GM23338 (cell line): ENCODE measurements around the gene TBC1D9. TPM values are rescaled to one million over a fixed set of nuclear protein-coding genes. Genes with fewer than 3 reads are reported as not detected.

Source experiments
- ATAC-seq: fragments of 200-7000 bp; cut with Tn5 transposase; 3 replicates; pipeline ENCODE4 v1.9.1; 2020
- DNase-seq: peaks from one replicate; pipeline ENCODE4 v3.0.0-alpha.2; 2015; ENCODE audit warnings: low spot score
- H2AFZ ChIP-seq: fragments of 200-600 bp; sonication (generic); 2 replicates; pipeline ENCODE4 v1.8.0; 2016; ENCODE audit warnings: antibody characterized with exemption, mild to moderate bottlenecking, moderate library complexity
- H3F3A ChIP-seq: fragments of 200-600 bp; sonication (generic); replicated peaks from 2 replicates; pipeline ENCODE4 v1.8.0; 2017; ENCODE audit warnings: antibody characterized with exemption, mixed run types, low read depth
- H3K27ac ChIP-seq: fragments of 200-600 bp; sonication (generic); 2 replicates; pipeline ENCODE4 v1.6.1; 2016; ENCODE audit warnings: low read depth
- H3K27me3 ChIP-seq: fragments of 200-600 bp; sonication (generic); 2 replicates; pipeline ENCODE4 v1.8.0; 2016; ENCODE audit warnings: mild to moderate bottlenecking, mixed run types, moderate library complexity; ENCODE audit not compliant: insufficient read depth
- H3K36me3 ChIP-seq: fragments of 200-600 bp; sonication (generic); 2 replicates; pipeline ENCODE4 v1.8.0; 2016; ENCODE audit warnings: mild to moderate bottlenecking; ENCODE audit not compliant: insufficient read depth
- H3K4me1 ChIP-seq: fragments of 200-600 bp; sonication (generic); 2 replicates; pipeline ENCODE4 v1.8.0; 2016; ENCODE audit warnings: mild to moderate bottlenecking, moderate library complexity; ENCODE audit not compliant: insufficient read depth
- H3K4me2 ChIP-seq: fragments of 200-600 bp; sonication (generic); 2 replicates; pipeline ENCODE4 v1.7.1; 2017; ENCODE audit warnings: mixed run types
- H3K4me3 ChIP-seq: fragments of 200-600 bp; sonication (generic); 2 replicates; pipeline ENCODE4 v1.6.1; 2016; ENCODE audit warnings: mixed run types
- H3K79me2 ChIP-seq: fragments of 200-600 bp; sonication (generic); replicated peaks from 2 replicates; pipeline ENCODE4 v1.8.0; 2017; ENCODE audit warnings: mild to moderate bottlenecking; ENCODE audit not compliant: insufficient read depth
- H3K9me2 ChIP-seq: fragments of 200-600 bp; sonication (generic); 2 replicates; pipeline ENCODE4 v1.8.0; 2017; ENCODE audit not compliant: insufficient read depth
- H4K20me1 ChIP-seq: fragments of 200-600 bp; sonication (generic); replicated peaks from 2 replicates; pipeline ENCODE4 v1.8.0; 2017; ENCODE audit warnings: mild to moderate bottlenecking; ENCODE audit not compliant: insufficient read depth
- H3K27ac Mint-ChIP-seq: 2 replicates; pipeline ENCODE4 v1.8.0; 2020; ENCODE audit warnings: inconsistent platforms, mild to moderate bottlenecking, moderate library complexity, mixed read lengths
- H3K27me3 Mint-ChIP-seq: 3 replicates; pipeline ENCODE4 v1.8.0; 2022; ENCODE audit warnings: low read depth, mild to moderate bottlenecking, moderate library complexity, mixed read lengths, inconsistent platforms; ENCODE audit not compliant: insufficient read depth, poor library complexity
- H3K36me3 Mint-ChIP-seq: 3 replicates; pipeline ENCODE4 v1.8.0; 2021; ENCODE audit warnings: low read depth, mild to moderate bottlenecking, inconsistent platforms, moderate library complexity, mixed read lengths
- H3K4me1 Mint-ChIP-seq: 3 replicates; pipeline ENCODE4 v1.8.0; 2020; ENCODE audit warnings: mild to moderate bottlenecking, inconsistent platforms, mixed read lengths
- H3K4me3 Mint-ChIP-seq: 3 replicates; pipeline ENCODE4 v1.8.0; 2021; ENCODE audit warnings: moderate library complexity, mild to moderate bottlenecking, inconsistent platforms, mixed read lengths
- H3K9me3 Mint-ChIP-seq: 3 replicates; pipeline ENCODE4 v1.8.0; 2020; ENCODE audit warnings: moderate library complexity, mild to moderate bottlenecking, inconsistent platforms, mixed read lengths
- CREB1 ChIP-seq: fragments of 250-450 bp; sonication (Bioruptor Pico); IDR thresholded peaks from 2 replicates; pipeline ENCODE4 v1.5.0; 2020; ENCODE audit warnings: low read depth, mild to moderate bottlenecking, moderate library complexity
- EZH2 ChIP-seq: fragments of 200-600 bp; sonication (generic); IDR thresholded peaks from one replicate; pipeline ENCODE4 v1.8.0; 2017; ENCODE audit warnings: antibody characterized with exemption, mild to moderate bottlenecking, low read depth; ENCODE audit not compliant: unreplicated experiment
- EZH2phosphoT487 ChIP-seq: fragments of 200-600 bp; sonication (generic); IDR thresholded peaks from one replicate; pipeline ENCODE4 v1.8.1; 2018; ENCODE audit warnings: antibody characterized with exemption; ENCODE audit not compliant: unreplicated experiment
- NANOG ChIP-seq: IDR thresholded peaks from 2 replicates; pipeline ENCODE4 v1.6.1; 2016; ENCODE audit warnings: antibody characterized with exemption, borderline replicate concordance
- POLR2AphosphoS5 ChIP-seq: IDR thresholded peaks from 2 replicates; pipeline ENCODE4 v1.6.1; 2016; ENCODE audit warnings: antibody characterized with exemption, low read depth
- STAT1 ChIP-seq: IDR thresholded peaks from one replicate; pipeline ENCODE4 v1.6.1; 2016; ENCODE audit warnings: antibody characterized with exemption; ENCODE audit not compliant: unreplicated experiment
- ZNF114 ChIP-seq: fragments of 250-450 bp; sonication (Bioruptor Pico); IDR thresholded peaks from 2 replicates; pipeline ENCODE4 v1.5.0; 2020; ENCODE audit warnings: mild to moderate bottlenecking, moderate library complexity
- ZNF331 ChIP-seq: fragments of 250-450 bp; sonication (Bioruptor Pico); IDR thresholded peaks from 2 replicates; pipeline ENCODE4 v1.5.0; 2020; ENCODE audit warnings: low read depth, mild to moderate bottlenecking, moderate library complexity
- polyA plus RNA-seq: library from polyadenylated mRNA; unstranded; fragments of >200 nt; fragmentation: Nextera tagmentation; extraction: Ambion mirVana; gene quantifications from 2 replicates; pipeline ENCODE4 v1.2.1, GENCODE V29; 2016
- total RNA-seq: library from RNA; depleted of rRNA; stranded (reverse); fragments of >200 nt; shearing (Covaris generic); gene quantifications from 2 replicates; pipeline ENCODE4 v1.2.3, GENCODE V29; 2014
- TF ChIP-seq, protein P1 (sequence below): IDR thresholded peaks from 2 replicates; pipeline ENCODE4 v1.6.1; 2016; ENCODE audit warnings: antibody characterized with exemption
- TF ChIP-seq, protein P2 (sequence below), 2 experiments: fragments of 200-600 bp in 1 of 2; sonication (generic) in 1 of 2; conservative IDR thresholded peaks; 2 replicates each; pipeline versions ENCODE4 v1.5.1 to v1.6.1; 2016 to 2017; ENCODE audit warnings: antibody characterized with exemption in 2 of 2, low read depth in 2 of 2, mild to moderate bottlenecking in 2 of 2, moderate library complexity in 1 of 2
- TF ChIP-seq, protein P3 (sequence below): IDR thresholded peaks from one replicate; pipeline ENCODE4 v1.6.1; 2018; ENCODE audit warnings: antibody characterized with exemption; ENCODE audit not compliant: unreplicated experiment
- TF ChIP-seq, protein P4 (sequence below): fragments of 250-450 bp; sonication (Bioruptor Pico); IDR thresholded peaks from 2 replicates; pipeline ENCODE4 v1.5.0; 2020; ENCODE audit warnings: mild to moderate bottlenecking, moderate library complexity

TBC1D9 gene
- total and polyA plus RNA-seq, 2 experiments from 2014 or later = 0.03 to 0.56 TPM

DNA sequence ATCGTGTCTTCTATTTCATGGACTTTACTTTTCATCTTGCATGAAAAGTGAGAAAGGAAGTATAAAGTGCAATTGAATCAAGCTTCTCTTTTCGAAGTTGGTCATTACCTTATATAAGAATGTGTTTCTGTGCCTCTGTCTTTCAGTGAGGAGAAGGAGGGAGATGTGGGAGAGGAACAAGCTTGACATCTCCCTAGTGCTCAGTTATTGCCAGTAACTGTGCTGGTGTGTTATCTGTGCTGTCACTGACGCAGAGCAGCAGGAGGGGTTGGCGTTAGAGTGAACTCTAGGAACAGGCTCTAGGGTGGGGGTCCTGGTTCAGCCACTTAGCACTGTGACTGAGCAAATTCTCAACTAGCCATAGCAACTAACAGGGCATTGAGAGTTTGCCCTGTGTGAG, 34.0 kb upstream of the TBC1D9 start (continued):
- TF ChIP-seq, protein P1, sequence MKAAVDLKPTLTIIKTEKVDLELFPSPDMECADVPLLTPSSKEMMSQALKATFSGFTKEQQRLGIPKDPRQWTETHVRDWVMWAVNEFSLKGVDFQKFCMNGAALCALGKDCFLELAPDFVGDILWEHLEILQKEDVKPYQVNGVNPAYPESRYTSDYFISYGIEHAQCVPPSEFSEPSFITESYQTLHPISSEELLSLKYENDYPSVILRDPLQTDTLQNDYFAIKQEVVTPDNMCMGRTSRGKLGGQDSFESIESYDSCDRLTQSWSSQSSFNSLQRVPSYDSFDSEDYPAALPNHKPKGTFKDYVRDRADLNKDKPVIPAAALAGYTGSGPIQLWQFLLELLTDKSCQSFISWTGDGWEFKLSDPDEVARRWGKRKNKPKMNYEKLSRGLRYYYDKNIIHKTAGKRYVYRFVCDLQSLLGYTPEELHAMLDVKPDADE = no peak
- no peak for TF ChIP-seq EZH2phosphoT487
- no peak for TF ChIP-seq CREB1 (CRISPR knock-in tag)
- TF ChIP-seq EZH2 = no peak
- TF ChIP-seq POLR2AphosphoS5 = no peak
- TF ChIP-seq NANOG = no peak
- no peak for TF ChIP-seq STAT1
- TF ChIP-seq, protein P2, sequence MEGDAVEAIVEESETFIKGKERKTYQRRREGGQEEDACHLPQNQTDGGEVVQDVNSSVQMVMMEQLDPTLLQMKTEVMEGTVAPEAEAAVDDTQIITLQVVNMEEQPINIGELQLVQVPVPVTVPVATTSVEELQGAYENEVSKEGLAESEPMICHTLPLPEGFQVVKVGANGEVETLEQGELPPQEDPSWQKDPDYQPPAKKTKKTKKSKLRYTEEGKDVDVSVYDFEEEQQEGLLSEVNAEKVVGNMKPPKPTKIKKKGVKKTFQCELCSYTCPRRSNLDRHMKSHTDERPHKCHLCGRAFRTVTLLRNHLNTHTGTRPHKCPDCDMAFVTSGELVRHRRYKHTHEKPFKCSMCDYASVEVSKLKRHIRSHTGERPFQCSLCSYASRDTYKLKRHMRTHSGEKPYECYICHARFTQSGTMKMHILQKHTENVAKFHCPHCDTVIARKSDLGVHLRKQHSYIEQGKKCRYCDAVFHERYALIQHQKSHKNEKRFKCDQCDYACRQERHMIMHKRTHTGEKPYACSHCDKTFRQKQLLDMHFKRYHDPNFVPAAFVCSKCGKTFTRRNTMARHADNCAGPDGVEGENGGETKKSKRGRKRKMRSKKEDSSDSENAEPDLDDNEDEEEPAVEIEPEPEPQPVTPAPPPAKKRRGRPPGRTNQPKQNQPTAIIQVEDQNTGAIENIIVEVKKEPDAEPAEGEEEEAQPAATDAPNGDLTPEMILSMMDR (conservative IDR thresholded peaks at IDR 0.05; ENCODE audit: low read depth in 2 of 2) = no peak
- TF ChIP-seq ZNF331 (CRISPR knock-in tag) = no peak
- no peak for TF ChIP-seq ZNF114 (CRISPR knock-in tag)

DNA sequence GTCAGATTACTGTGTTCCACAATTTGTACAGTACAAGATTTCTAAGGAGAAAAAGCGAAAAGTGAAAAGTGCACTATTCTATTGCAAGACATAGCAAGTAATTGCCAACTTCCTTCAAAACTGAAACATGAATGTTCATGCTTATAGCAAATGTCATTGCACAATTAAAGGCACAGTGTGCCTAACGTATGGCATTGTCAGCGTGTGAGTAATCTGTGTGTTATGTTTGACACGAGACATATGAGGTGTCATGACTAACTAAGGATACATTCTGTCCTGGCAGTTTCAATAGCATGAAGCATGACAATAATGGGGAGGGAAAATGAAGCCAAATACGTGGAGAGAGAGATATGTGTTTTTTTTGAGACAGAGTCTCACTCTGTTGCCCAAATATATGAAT, 33.6 kb upstream of the TBC1D9 start:
- Histone ChIP-seq H3K79me2 (no peaks in the 10 kb centered on the region), H3K9me2 (no peaks in the 10 kb centered on the region), H3K36me3 (peaks cover 4% of the 10 kb centered on the region; the same call in 1 of the 2 replicates), H4K20me1 (no peaks in the 10 kb centered on the region), H3F3A (no peaks in the 10 kb centered on the region), H2AFZ (no peak overlapping the region), H3K27me3 (no peaks in the 10 kb centered on the region), H3K4me3 (no peak overlapping the region), H3K4me2 (no peak overlapping the region), H3K4me1 (peaks cover 8% of the 10 kb centered on the region), H3K27ac (no peak overlapping the region)
- ATAC-seq (no peak), DNase-seq (no peak)
- no peak overlapping the region for H3K27ac Mint-ChIP-seq
- no peak overlapping the region for H3K4me3 Mint-ChIP-seq
- peaks cover 31% of the 10 kb centered on the region for H3K9me3 Mint-ChIP-seq
- H3K27me3 Mint-ChIP-seq = peaks cover 5% of the 10 kb centered on the region
- peaks cover 12% of the 10 kb centered on the region; the same call in 2 of the 3 replicates for H3K36me3 Mint-ChIP-seq
- H3K4me1 Mint-ChIP-seq = peaks cover 6% of the 10 kb centered on the region; the same call in 2 of the 3 replicates
- TF ChIP-seq, protein P3, sequence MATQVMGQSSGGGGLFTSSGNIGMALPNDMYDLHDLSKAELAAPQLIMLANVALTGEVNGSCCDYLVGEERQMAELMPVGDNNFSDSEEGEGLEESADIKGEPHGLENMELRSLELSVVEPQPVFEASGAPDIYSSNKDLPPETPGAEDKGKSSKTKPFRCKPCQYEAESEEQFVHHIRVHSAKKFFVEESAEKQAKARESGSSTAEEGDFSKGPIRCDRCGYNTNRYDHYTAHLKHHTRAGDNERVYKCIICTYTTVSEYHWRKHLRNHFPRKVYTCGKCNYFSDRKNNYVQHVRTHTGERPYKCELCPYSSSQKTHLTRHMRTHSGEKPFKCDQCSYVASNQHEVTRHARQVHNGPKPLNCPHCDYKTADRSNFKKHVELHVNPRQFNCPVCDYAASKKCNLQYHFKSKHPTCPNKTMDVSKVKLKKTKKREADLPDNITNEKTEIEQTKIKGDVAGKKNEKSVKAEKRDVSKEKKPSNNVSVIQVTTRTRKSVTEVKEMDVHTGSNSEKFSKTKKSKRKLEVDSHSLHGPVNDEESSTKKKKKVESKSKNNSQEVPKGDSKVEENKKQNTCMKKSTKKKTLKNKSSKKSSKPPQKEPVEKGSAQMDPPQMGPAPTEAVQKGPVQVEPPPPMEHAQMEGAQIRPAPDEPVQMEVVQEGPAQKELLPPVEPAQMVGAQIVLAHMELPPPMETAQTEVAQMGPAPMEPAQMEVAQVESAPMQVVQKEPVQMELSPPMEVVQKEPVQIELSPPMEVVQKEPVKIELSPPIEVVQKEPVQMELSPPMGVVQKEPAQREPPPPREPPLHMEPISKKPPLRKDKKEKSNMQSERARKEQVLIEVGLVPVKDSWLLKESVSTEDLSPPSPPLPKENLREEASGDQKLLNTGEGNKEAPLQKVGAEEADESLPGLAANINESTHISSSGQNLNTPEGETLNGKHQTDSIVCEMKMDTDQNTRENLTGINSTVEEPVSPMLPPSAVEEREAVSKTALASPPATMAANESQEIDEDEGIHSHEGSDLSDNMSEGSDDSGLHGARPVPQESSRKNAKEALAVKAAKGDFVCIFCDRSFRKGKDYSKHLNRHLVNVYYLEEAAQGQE = no peak
- TF ChIP-seq, protein P4, sequence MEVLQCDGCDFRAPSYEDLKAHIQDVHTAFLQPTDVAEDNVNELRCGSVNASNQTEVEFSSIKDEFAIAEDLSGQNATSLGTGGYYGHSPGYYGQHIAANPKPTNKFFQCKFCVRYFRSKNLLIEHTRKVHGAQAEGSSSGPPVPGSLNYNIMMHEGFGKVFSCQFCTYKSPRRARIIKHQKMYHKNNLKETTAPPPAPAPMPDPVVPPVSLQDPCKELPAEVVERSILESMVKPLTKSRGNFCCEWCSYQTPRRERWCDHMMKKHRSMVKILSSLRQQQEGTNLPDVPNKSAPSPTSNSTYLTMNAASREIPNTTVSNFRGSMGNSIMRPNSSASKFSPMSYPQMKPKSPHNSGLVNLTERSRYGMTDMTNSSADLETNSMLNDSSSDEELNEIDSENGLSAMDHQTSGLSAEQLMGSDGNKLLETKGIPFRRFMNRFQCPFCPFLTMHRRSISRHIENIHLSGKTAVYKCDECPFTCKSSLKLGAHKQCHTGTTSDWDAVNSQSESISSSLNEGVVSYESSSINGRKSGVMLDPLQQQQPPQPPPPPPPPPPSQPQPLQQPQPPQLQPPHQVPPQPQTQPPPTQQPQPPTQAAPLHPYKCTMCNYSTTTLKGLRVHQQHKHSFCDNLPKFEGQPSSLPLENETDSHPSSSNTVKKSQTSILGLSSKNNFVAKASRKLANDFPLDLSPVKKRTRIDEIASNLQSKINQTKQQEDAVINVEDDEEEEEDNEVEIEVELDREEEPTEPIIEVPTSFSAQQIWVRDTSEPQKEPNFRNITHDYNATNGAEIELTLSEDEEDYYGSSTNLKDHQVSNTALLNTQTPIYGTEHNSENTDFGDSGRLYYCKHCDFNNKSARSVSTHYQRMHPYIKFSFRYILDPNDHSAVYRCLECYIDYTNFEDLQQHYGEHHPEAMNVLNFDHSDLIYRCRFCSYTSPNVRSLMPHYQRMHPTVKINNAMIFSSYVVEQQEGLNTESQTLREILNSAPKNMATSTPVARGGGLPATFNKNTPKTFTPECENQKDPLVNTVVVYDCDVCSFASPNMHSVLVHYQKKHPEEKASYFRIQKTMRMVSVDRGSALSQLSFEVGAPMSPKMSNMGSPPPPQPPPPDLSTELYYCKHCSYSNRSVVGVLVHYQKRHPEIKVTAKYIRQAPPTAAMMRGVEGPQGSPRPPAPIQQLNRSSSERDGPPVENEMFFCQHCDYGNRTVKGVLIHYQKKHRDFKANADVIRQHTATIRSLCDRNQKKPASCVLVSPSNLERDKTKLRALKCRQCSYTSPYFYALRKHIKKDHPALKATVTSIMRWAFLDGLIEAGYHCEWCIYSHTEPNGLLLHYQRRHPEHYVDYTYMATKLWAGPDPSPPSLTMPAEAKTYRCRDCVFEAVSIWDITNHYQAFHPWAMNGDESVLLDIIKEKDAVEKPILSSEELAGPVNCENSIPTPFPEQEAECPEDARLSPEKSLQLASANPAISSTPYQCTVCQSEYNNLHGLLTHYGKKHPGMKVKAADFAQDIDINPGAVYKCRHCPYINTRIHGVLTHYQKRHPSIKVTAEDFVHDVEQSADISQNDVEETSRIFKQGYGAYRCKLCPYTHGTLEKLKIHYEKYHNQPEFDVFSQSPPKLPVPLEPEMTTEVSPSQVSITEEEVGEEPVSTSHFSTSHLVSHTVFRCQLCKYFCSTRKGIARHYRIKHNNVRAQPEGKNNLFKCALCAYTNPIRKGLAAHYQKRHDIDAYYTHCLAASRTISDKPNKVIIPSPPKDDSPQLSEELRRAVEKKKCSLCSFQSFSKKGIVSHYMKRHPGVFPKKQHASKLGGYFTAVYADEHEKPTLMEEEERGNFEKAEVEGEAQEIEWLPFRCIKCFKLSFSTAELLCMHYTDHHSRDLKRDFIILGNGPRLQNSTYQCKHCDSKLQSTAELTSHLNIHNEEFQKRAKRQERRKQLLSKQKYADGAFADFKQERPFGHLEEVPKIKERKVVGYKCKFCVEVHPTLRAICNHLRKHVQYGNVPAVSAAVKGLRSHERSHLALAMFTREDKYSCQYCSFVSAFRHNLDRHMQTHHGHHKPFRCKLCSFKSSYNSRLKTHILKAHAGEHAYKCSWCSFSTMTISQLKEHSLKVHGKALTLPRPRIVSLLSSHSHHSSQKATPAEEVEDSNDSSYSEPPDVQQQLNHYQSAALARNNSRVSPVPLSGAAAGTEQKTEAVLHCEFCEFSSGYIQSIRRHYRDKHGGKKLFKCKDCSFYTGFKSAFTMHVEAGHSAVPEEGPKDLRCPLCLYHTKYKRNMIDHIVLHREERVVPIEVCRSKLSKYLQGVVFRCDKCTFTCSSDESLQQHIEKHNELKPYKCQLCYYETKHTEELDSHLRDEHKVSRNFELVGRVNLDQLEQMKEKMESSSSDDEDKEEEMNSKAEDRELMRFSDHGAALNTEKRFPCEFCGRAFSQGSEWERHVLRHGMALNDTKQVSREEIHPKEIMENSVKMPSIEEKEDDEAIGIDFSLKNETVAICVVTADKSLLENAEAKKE (CRISPR knock-in tag) = no peak
- TF ChIP-seq NANOG = no peak
- no peak for TF ChIP-seq ZNF114 (CRISPR knock-in tag)
- TF ChIP-seq CREB1 (CRISPR knock-in tag) = no peak
- TF ChIP-seq EZH2phosphoT487 = no peak
